Right lung (tissue), 5 donors: ENCODE measurements around the gene WDR33. TPM values are rescaled to one million over a fixed set of nuclear protein-coding genes. Genes with fewer than 3 reads are reported as not detected.

Experiments
- DNase-seq, 2 donors: peaks; one replicate each; pipeline ENCODE4 v3.0.0-alpha.2; 2013
- polyA plus RNA-seq, 5 donors: library from polyadenylated mRNA; unstranded; fragments of 120-200 nt; gene quantifications; one replicate each; pipeline versions ENCODE4 v1.2.1 to v1.2.3, GENCODE V29; 2013; ENCODE audit warnings: inconsistent platforms in 1 of 5, low replicate concordance in 1 of 5; ENCODE audit not compliant: insufficient read length in 5 of 5, insufficient read depth in 1 of 5

The WDR33 gene
- polyA plus RNA-seq, 5 donors, result 42.1 to 61.9 (median 54.5) TPM

GRCh38 chr2:127698553-127699355 is 112.2 kb downstream of the WDR33 start:
- no peak for DNase-seq

- DNase-seq, result no peak
These were observed 113.3 kb downstream of the WDR33 start for GRCh38 chr2:127697482-127698180.

DNA sequence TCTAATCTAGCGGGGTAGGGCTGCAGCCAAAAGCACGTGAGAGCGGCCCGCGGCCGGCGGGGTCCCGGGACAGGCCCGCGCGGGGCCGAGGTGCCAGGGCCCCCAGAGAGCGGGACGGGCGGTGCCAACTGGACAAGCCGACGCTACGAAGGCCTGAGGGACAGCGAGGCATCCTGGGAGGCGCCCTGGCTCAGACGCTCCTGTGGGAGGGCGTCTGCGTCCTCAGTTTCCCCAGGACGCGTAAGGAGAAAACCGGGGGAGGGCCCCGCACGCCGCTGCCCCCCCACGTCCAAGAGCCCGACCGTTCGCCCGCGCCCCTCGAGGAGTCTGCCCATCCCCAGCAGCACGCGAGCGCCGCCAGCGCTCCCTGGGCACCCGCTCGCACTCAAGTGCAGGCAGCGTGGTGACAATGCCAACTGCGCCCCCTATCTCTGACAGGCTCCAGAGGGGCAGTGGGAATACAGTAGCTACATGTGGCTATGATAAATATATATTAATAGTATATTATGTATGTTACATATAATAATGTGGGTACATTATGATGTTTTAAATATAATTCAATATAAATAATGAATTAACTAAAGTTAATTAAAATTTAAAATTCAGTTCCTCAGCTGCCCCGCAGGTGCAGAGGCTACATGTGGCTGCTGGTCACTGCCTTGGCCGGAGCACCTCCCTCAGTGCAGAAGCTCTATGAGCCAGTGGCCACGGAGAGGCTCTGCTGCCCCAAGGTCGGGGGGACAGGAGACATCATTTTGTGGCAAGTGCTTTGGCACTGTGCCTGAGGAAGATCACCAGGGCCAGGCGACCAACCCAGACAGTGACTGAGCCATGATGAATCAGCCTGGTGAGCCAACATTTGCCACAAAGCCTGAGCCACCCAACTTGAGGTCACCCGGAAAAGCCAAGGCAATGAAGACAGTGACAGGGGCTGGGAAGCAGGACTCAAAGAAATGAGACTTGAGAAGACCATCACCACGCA is 115.2 kb downstream of the WDR33 start:
- no peak for DNase-seq

DNA sequence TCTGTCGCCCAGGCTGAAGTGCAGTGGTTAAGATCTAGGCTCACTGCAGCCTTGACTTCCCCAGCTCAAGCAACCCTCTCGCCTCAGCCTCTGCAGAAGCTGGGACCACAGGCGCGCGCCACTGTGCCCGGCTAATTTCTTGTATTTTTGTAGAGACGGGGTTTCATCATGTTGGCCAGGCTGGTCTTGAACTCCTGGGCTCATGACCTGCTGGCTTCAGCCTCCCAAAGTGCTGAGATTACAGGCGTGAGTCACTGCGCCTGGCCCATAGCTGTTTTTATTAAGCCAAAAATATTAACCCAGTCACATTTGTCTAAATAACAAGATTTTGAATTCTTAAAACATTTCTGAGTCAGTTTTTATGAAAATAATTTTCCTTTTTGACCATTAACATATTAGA is 116.0 kb downstream of the WDR33 start:
- DNase-seq, result no peak

GRCh38 chr2:127690696-127691095 is 120.3 kb downstream of the WDR33 start:
- DNase-seq, result no peak

GRCh38 chr2:127688405-127688804 is 122.6 kb downstream of the WDR33 start:
- no peak for DNase-seq

DNA sequence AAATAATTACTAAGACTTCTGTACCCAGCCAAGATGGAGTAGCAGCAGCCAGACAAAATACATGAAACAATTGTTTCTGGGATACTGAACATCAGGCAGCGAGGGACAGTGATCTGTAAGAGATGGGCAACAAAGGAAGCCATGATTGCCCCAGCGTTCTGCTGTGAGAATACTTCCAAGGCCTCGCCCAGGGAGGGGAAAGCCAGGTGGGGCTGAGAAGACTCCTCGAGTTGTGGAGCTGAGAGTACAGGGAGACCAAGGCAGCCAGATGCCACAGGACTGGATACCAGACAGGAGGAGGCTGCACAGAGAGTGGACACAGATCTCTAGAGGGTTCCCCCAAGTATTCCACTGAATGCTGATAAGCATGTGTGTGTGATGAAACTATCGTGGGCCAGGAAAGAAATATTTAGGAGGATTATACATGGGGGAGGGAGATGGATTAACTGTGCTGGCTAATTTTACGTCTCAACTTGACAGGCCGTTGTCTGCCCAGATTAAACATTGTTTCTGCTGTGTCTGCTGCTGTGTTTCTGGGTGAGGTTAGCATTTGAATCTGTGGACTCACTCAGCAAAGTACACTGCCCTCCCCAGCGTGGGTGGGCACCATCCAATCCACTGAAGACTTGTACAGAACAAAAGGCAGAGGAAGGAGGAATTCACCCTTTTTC is 125.4 kb downstream of the WDR33 start:
- no peak for DNase-seq

DNA sequence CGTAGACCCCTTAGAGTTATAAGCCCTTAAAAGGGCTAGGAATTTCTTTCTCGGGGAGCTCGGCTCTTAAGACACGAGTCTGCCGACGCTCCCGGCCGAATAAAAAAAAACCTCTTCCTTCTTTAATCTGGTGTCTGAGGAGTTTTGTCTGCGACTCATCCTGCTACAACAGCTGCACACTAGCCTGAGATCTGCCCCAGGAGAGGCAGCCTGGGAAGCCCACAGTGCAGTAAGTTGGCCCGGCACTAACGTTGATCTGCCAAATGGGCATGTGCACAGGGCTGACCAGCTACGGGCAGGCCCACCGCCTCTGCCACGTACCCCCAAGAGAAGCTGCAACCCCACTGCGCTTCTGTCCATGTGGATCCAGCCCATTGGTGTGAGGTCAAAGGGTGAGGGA is 127.2 kb downstream of the WDR33 start:
- no peak for DNase-seq

GRCh38 chr2:127683056-127683455 is 127.9 kb downstream of the WDR33 start:
- no peak for DNase-seq

DNA sequence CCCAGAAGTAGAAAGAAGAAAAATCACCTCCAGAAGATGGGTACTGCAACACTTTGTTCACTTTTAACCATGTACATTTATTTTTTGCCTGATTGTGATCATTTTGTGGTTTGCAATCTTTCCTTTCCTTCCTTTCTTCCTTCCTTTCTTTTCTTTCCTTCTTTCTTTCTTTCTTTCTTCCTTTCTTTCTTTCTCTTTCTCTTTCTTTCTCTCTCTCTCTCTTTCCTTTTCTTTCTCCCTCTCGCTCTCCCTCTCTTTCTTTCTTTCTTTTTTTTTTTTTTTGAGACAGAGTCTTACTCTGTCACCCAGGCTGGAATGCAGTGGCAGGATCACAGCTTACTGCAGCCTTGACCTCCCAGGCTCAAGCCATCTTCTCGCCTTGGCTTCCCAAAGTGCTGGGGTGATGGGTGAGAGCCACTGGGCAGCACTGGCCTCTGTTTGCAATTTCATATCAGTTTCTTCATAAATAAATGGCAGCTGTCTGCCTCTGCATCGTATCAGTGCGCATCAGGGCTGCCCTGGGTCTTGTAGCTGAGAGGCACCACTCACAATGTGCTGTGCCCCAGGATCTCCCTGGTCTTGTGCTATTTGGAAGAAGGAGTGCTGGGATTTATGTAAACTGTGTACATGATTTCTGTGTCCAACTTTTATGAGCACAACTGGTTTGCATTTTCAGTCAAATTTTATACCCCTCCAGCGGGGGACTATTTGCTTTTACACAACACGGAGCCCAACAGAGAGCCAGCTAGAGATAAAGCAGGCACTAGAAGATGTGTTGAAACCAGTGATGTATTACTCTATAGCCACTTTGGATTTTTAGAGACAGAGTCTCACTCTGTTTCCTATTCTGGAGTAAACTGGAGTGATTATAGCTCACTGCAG is 128.8 kb downstream of the WDR33 start:
- DNase-seq, result no peak

DNA sequence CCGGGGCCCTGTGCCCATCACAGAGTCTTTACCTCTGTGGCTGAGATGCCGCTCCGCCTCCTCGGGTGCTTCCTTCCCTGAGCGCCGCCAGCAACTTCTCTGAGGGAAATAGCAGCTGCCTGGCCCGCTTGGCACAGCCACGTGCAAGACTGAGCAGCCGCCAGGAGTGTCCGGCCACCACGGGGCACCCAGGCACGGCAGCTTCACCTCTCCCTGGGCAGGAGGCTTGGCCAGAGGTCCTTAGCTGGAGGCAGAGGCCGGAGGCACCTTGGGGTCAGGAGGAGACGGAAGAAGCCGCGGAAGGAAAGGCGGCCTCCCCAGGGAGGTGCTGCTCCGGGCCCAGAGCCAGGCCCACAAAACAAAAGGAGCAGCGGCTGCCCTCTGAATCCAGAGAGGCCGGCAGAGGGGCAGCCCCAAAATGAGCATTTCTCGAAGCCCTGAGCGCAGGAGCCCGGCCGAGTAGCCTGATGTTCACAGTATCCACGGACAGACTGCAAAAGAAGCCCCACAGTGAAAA is 129.6 kb downstream of the WDR33 start:
- DNase-seq, result no peak

DNA sequence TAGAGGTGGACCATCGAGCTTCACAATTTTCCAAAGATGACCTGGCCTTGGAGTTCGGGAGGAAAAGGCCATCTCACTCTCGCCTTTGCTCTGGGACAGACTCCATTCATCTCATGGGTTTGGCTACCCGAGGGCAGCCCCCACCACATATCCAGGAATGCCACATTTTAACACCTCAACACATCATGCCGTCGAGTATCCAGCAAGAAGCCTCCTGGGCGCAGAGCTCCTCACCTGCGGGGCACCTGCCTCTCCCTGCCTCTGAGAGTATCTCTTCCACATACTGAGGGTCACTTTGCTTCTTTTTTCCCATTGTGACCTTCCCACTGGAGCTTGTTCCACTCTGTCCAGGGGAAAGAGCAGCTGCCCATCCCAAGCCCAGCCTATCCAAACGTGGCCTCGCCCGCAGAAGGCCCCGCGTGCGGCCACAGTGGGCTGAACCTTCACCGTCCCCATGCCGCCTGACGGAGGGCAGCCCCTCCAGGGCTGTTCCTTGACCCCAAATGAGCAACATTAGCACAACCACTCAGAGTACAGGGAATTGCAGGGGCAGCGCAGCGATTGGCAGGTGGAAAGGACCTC is 130.2 kb downstream of the WDR33 start:
- DNase-seq, result no peak

DNA sequence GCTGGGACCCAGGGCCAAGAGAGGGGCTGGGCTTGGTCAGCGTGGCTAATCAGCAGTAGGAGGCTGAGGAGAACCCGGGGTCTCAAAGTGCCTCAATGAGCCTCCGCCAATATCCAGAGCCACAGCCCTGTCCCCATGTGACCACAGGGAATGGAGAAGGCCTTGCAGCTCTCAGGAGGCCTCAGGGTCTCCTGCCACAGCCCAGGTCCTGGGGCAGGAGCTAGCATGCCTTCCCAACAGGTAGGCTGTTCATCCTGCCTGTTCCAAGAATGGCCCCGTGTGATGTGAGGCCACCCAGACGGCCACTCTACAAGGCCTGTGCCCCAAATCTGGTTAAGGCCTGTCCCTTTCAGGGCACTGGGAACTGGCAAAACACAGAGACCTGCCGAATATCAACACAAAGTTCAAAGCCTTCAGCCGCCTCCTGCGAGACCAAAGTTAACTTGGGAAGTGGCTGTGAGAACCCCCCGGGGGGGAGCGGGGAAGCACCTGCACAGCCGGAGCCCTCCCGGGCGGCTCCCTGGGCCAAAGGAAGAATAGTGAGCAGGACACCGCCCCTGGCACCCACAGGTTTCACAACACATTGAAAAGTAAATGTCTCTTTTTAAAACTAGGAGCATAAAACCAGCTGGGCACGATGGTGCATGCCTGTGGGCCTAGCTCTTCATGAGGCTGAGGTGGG is 131.2 kb downstream of the WDR33 start:
- no peak for DNase-seq

DNA sequence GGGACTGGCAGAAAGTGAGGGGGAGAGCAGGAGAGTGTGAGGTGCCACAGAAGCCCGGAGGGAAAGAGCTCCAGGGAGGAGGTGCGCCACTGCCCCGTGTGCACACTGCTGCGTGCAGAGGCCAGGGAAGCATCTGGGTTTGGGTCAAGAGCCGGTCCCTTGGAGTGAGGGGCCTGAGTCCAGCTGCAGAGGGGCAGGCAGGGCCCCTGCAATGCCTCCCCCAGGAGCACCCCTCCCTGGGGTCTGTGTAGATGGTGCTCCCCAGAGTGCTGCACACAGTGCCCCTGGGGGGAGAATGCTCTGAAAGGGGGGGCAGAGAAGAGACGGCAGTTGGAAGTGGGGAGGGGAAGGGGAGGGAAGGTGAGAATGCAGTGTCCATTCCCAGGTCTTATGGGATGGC is 132.0 kb downstream of the WDR33 start:
- DNase-seq, result no peak

DNA sequence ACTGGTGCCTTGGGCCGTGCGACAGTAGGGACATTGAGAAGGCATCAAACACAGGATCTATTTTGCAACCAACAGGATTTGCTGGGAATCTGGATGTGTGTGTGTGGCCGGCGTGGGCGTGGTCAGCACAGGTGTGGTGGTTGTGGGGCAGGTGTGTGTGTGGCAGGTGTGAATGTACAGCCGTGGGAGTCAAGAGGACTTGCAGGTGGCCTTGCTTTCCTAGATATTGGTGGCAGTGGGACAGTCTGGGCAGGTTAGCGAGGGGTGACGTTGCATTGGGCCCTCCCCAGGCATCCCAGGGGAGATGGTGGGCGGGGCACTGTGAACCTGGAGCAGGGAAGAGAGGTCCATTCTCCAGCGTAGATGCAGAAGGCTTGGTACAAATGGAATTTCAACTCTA is 132.4 kb downstream of the WDR33 start:
- DNase-seq, result no peak

DNA sequence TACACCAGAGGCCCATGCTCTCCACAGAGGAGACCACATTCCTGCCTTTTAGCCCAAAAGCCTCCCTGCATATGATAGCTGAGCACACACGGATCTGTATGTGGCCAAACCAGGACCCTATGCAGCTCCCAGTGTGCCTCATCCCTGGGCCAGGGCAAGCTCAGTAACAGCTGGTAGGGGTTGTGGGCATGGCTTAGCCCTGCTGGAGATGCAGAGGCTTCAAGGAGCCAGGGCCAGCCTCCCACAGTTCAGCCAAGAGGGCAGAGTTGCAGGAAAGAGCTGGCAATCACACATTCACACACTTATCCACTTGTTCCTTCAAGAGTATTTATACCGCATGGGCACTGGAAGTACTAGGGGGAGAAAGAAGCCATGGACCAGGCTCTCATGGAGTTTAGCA is 134.1 kb downstream of the WDR33 start:
- no peak for DNase-seq

GRCh38 chr2:127675331-127676261 is 135.4 kb downstream of the WDR33 start, which contains the start of gene LIMS2:
Gene LIMS2 (minus strand): TSS chr2:127675530. CDS start chr2:127675024, 506 bp downstream.
- DNase-seq, result no peak
